CD4-positive, alpha-beta T cell treated with Interleukin-4 for 1 hour (primary cell): Measurements from ENCODE around the gene PDCD2.
A peak's percentile ranks its signal among the peaks of the same experiment; 100 is the strongest.
"Not testable (repeated sequence)": the region's sequence is repeated elsewhere in the genome, so short reads cannot be mapped to it uniquely, and the experiment has no call there.

ENCODE experiments used
- DNase-seq, 2 donors: peaks; one replicate each; pipeline ENCODE4 v3.0.0-alpha.2; 2020 to 2022

Gene PDCD2

GRCh38 chr6:170584181-170584953 lies at the start of gene PDCD2:
Gene PDCD2, minus strand, starts transcription at chr6:170584637. Its CDS starts 56 bp downstream, at chr6:170584581.
- peak; percentile 90 for DNase-seq

- DNase-seq: not testable (repeated sequence)
Observed at GRCh38 chr6:170616020-170616554, 31.6 kb upstream of the PDCD2 start.

- not testable (repeated sequence) for DNase-seq
Observed at GRCh38 chr6:170612256-170612804, 27.9 kb upstream of the PDCD2 start.

- DNase-seq: not testable (repeated sequence)
Observed at GRCh38 chr6:170609225-170609624, 24.8 kb upstream of the PDCD2 start.

GRCh38 chr6:170605574-170606259 lies 21.3 kb upstream of the PDCD2 start:
- no peak for DNase-seq

GRCh38 chr6:170597278-170597677 lies 12.8 kb upstream of the PDCD2 start:
- no peak for DNase-seq

- no peak for DNase-seq
Observed at GRCh38 chr6:170596426-170596825, 12.0 kb upstream of the PDCD2 start.

- no peak for DNase-seq
Observed at GRCh38 chr6:170590725-170591124, 6.3 kb upstream of the PDCD2 start.

- peak in 1 of 2 donors; percentile 1 for DNase-seq
Observed at GRCh38 chr6:170584954-170585498, 589 bp upstream of the PDCD2 start.

- no peak for DNase-seq
Observed at GRCh38 chr6:170583756-170584180, 669 bp downstream of the PDCD2 start.

- DNase-seq: no peak
Observed at GRCh38 chr6:170578909-170579308, 5.5 kb downstream of the PDCD2 start.

- no peak for DNase-seq
Observed at GRCh38 chr6:170575250-170575649, 9.2 kb downstream of the PDCD2 start.

GRCh38 chr6:170572704-170573466 lies 11.6 kb downstream of the PDCD2 start:
- DNase-seq: no peak

GRCh38 chr6:170564936-170565530 lies 19.4 kb downstream of the PDCD2 start:
- no peak for DNase-seq

- no peak for DNase-seq
Observed at GRCh38 chr6:170561555-170561954, 22.9 kb downstream of the PDCD2 start.

GRCh38 chr6:170555305-170555704 lies 29.1 kb downstream of the PDCD2 start:
- no peak for DNase-seq

- DNase-seq: no peak
Observed at GRCh38 chr6:170554796-170555137, 29.7 kb downstream of the PDCD2 start.

GRCh38 chr6:170554013-170554795 lies 30.2 kb downstream of the PDCD2 start, which contains the start of gene TBP:
Gene TBP, plus strand, starts transcription at chr6:170554369. Its CDS starts 2,661 bp downstream, at chr6:170557030.
- peak; percentile 98 to 99 for DNase-seq

- no peak for DNase-seq
Observed at GRCh38 chr6:170553534-170554012, 30.9 kb downstream of the PDCD2 start.

- DNase-seq: peak; percentile 87 to 89
Observed at GRCh38 chr6:170552765-170553533, 31.5 kb downstream of the PDCD2 start, which contains the start of gene PSMB1. Gene PSMB1, minus strand, starts transcription at chr6:170553307. Its CDS starts 65 bp downstream, at chr6:170553242.
